H1 (cell line): ENCODE measurements around the gene FSIP1. TPM values are rescaled to one million over a fixed set of nuclear protein-coding genes. Genes with fewer than 3 reads are reported as not detected.

Experiments
- CTCF ChIA-PET: fragments of 300-600 bp; sonication (Branson Sonifier 250); formaldehyde crosslinking; loops from one replicate; lab custom pipeline; 2021; ENCODE audit not compliant: partially characterized antibody; lab: Charles Lee
- POLR2A ChIA-PET: fragments of 300-600 bp; sonication (Branson Sonifier 250); formaldehyde crosslinking; loops from one replicate; lab custom pipeline; 2021; ENCODE audit warnings: inconsistent platforms; ENCODE audit not compliant: partially characterized antibody; lab: Charles Lee
- DNase-seq, 2 experiments: peaks; one replicate each; pipeline versions ENCODE4 v3.0.0 to v3.0.0-alpha.2; 2010 to 2022; ENCODE audit warnings: low spot score in 2 of 2, low read depth in 1 of 2, mixed read lengths in 1 of 2
- FAIRE-seq: peaks from 2 replicates; lab custom pipeline; 2011; peaks lifted over from hg19 to GRCh38; lab: Jason Lieb, UNC
- H2AFZ ChIP-seq: 2 replicates; pipeline ENCODE4 v1.8.1; 2012; ENCODE audit warnings: low read length, inconsistent platforms
- H2AK5ac ChIP-seq: 2 replicates; pipeline ENCODE4 v1.6.1; 2013; ENCODE audit warnings: low read depth, low read length
- H2BK120ac ChIP-seq: replicated peaks from 2 replicates; pipeline ENCODE3; 2013; ENCODE audit warnings: low read depth, low read length, inconsistent platforms
- H2BK12ac ChIP-seq: 2 replicates; pipeline ENCODE4 v1.6.1; 2013; ENCODE audit warnings: low read depth, low read length
- H2BK15ac ChIP-seq: 2 replicates; pipeline ENCODE4 v1.6.1; 2013; ENCODE audit warnings: low read length
- H2BK20ac ChIP-seq: 2 replicates; pipeline ENCODE4 v1.6.1; 2013; ENCODE audit warnings: low read length
- H2BK5ac ChIP-seq: 2 replicates; pipeline ENCODE4 v1.6.1; 2013; ENCODE audit warnings: low read depth, low read length
- H3K14ac ChIP-seq: 2 replicates; pipeline ENCODE4 v1.6.1; 2013; ENCODE audit warnings: inconsistent platforms; ENCODE audit not compliant: insufficient read length
- H3K18ac ChIP-seq: 2 replicates; pipeline ENCODE4 v1.6.1; 2013; ENCODE audit warnings: low read length; ENCODE audit errors: extremely low read depth
- H3K23ac ChIP-seq: 2 replicates; pipeline ENCODE4 v1.6.1; 2013; ENCODE audit warnings: inconsistent platforms; ENCODE audit not compliant: insufficient read length
- H3K23me2 ChIP-seq: 2 replicates; pipeline ENCODE4 v1.6.1; 2013; ENCODE audit warnings: low read depth, low read length
- H3K27ac ChIP-seq: 2 replicates; pipeline ENCODE4 v1.6.1; 2011; ENCODE audit warnings: low read depth, low read length, inconsistent platforms
- H3K27me3 ChIP-seq, 4 experiments: replicated peaks in 1 of 4; 1 replicate in 1 of 4; 2 replicates in 3 of 4; pipeline versions ENCODE4 v1.6.1 to v1.8.1; 2011 to 2013; ENCODE audit warnings: low read length in 3 of 4, mild to moderate bottlenecking in 3 of 4, inconsistent platforms in 2 of 4, mixed read lengths in 2 of 4, moderate library complexity in 1 of 4; ENCODE audit not compliant: control insufficient read depth in 3 of 4, insufficient read depth in 3 of 4; ENCODE audit errors: extremely low read depth in 1 of 4
- H3K36me3 ChIP-seq, 4 experiments: 2 replicates each; pipeline versions ENCODE4 v1.6.1 to v1.8.1; 2011 to 2013; ENCODE audit warnings: mild to moderate bottlenecking in 4 of 4, low read length in 3 of 4, moderate library complexity in 2 of 4, control low read depth in 1 of 4, inconsistent platforms in 1 of 4; ENCODE audit not compliant: insufficient read depth in 4 of 4, control insufficient read depth in 2 of 4
- H3K4ac ChIP-seq: replicated peaks from 2 replicates; pipeline ENCODE3; 2013; ENCODE audit warnings: low read length, low read depth, mixed read lengths, inconsistent platforms; ENCODE audit not compliant: insufficient read length
- H3K4me1 ChIP-seq, 4 experiments: replicated peaks in 1 of 4; 1 replicate in 1 of 4; 2 replicates in 3 of 4; pipeline versions ENCODE4 v1.6.1 to v1.8.1; 2011 to 2013; ENCODE audit warnings: low read length in 3 of 4, inconsistent platforms in 2 of 4, mixed read lengths in 1 of 4; ENCODE audit not compliant: insufficient read depth in 4 of 4, control insufficient read depth in 3 of 4
- H3K4me2 ChIP-seq, 2 experiments: 2 replicates each; pipeline versions ENCODE4 v1.6.1 to v1.8.1; 2011 to 2013; ENCODE audit warnings: low read depth in 2 of 2, low read length in 2 of 2, control low read depth in 1 of 2, inconsistent platforms in 1 of 2, mild to moderate bottlenecking in 1 of 2; ENCODE audit not compliant: insufficient read depth in 1 of 2
- H3K4me3 ChIP-seq, 4 experiments: fragments of 200-600, 300-600 bp in 1 of 4; sonication (generic), shearing (Covaris generic), sonication (Bioruptor Twin) in 1 of 4; 2 replicates each; pipeline versions ENCODE4 v1.5.1 to v1.8.1; 2011 to 2016; ENCODE audit warnings: low read length in 4 of 4, low read depth in 3 of 4, control low read depth in 2 of 4, inconsistent platforms in 2 of 4, mild to moderate bottlenecking in 2 of 4, mixed read lengths in 1 of 4, moderate library complexity in 1 of 4; ENCODE audit not compliant: insufficient read depth in 2 of 4; ENCODE audit errors: extremely low read depth in 1 of 4
- H3K56ac ChIP-seq: replicated peaks from 2 replicates; pipeline ENCODE3; 2013; ENCODE audit warnings: low read depth, mild to moderate bottlenecking, mixed read lengths, low read length, inconsistent platforms; ENCODE audit not compliant: insufficient read length
- H3K79me1 ChIP-seq: 2 replicates; pipeline ENCODE4 v1.6.1; 2013; ENCODE audit warnings: low read depth, low read length, control low read depth
- H3K79me2 ChIP-seq, 2 experiments: 2 replicates each; pipeline versions ENCODE4 v1.6.1 to v1.8.1; 2012 to 2013; ENCODE audit warnings: low read length in 2 of 2, mild to moderate bottlenecking in 2 of 2, inconsistent platforms in 1 of 2; ENCODE audit not compliant: insufficient read depth in 2 of 2, control insufficient read depth in 1 of 2
- H3K9ac ChIP-seq, 4 experiments: replicated peaks in 1 of 4; 1 replicate in 1 of 4; 2 replicates in 3 of 4; pipeline versions ENCODE4 v1.6.1 to v1.8.1; 2011 to 2013; ENCODE audit warnings: low read depth in 3 of 4, low read length in 3 of 4, control low read depth in 2 of 4, mild to moderate bottlenecking in 2 of 4, moderate library complexity in 2 of 4, inconsistent platforms in 1 of 4; ENCODE audit errors: extremely low read depth in 1 of 4
- H3K9me3 ChIP-seq, 2 experiments: 2 replicates each; pipeline versions ENCODE4 v1.6.1 to v1.8.1; 2012 to 2013; ENCODE audit warnings: mild to moderate bottlenecking in 2 of 2, moderate library complexity in 2 of 2, control low read depth in 1 of 2, inconsistent platforms in 1 of 2, low read depth in 1 of 2, low read length in 1 of 2, mixed read lengths in 1 of 2; ENCODE audit not compliant: insufficient read depth in 2 of 2
- H4K20me1 ChIP-seq, 2 experiments: replicated peaks in 1 of 2; 2 replicates each; pipeline versions ENCODE3 to v1.8.1; 2011 to 2013; ENCODE audit warnings: inconsistent platforms in 2 of 2, low read length in 2 of 2, mild to moderate bottlenecking in 1 of 2; ENCODE audit not compliant: insufficient read depth in 2 of 2, control insufficient read depth in 1 of 2
- H4K5ac ChIP-seq: 2 replicates; pipeline ENCODE4 v1.6.1; 2013; ENCODE audit warnings: low read length, low read depth, mixed read lengths, inconsistent platforms; ENCODE audit not compliant: insufficient read length
- H4K8ac ChIP-seq: 2 replicates; pipeline ENCODE4 v1.8.0; 2013; ENCODE audit warnings: mild to moderate bottlenecking, moderate library complexity, low read length, inconsistent platforms; ENCODE audit not compliant: insufficient read depth; ENCODE audit errors: extremely low read depth
- H4K91ac ChIP-seq: replicated peaks from 2 replicates; pipeline ENCODE3; 2013; ENCODE audit warnings: low read length, mixed read lengths, inconsistent platforms; ENCODE audit not compliant: insufficient read length
- BACH1 ChIP-seq: IDR thresholded peaks from 2 replicates; pipeline ENCODE4 v1.6.1; 2012; ENCODE audit warnings: low read length, improper control_type of control experiment
- BRCA1 ChIP-seq: IDR thresholded peaks from 2 replicates; pipeline ENCODE4 v1.6.1; 2012; ENCODE audit warnings: low read depth, low read length, improper control_type of control experiment
- CBX8 ChIP-seq: fragments of 300-800, 300-1000 bp; sonication (generic); IDR thresholded peaks from 2 replicates; pipeline ENCODE4 v1.7.1; 2016; ENCODE audit warnings: low read depth, low read length, borderline replicate concordance
- CREB1 ChIP-seq: IDR thresholded peaks from 2 replicates; pipeline ENCODE4 v1.6.1; 2012; ENCODE audit warnings: inconsistent platforms
- E2F6 ChIP-seq: IDR thresholded peaks from 2 replicates; pipeline ENCODE4 v1.6.1; 2012; ENCODE audit warnings: inconsistent platforms
- EP300 ChIP-seq, 2 experiments: IDR thresholded peaks; 1 replicate in 1 of 2; 2 replicates in 1 of 2; pipeline ENCODE4 v1.6.1; 2011 to 2012; ENCODE audit warnings: low read depth in 2 of 2, low read length in 2 of 2, mild to moderate bottlenecking in 2 of 2, borderline replicate concordance in 1 of 2, inconsistent platforms in 1 of 2, moderate library complexity in 1 of 2
- EZH2 ChIP-seq: fragments of 200-600 bp; sonication (generic); IDR thresholded peaks from 2 replicates; pipeline ENCODE4 v1.7.1; 2012; ENCODE audit warnings: low read depth, mild to moderate bottlenecking, moderate library complexity, low read length, inconsistent platforms; ENCODE audit not compliant: severe bottlenecking
- GTF2F1 ChIP-seq: IDR thresholded peaks from 2 replicates; pipeline ENCODE4 v1.6.1; 2012; ENCODE audit warnings: low read depth, low read length, improper control_type of control experiment, borderline replicate concordance
- SRF ChIP-seq: IDR thresholded peaks from 2 replicates; pipeline ENCODE4 v1.6.1; 2011; ENCODE audit warnings: mild to moderate bottlenecking, low read depth, low read length, moderate library complexity
- WGBS, 2 experiments: shearing (Covaris generic) in 1 of 2; methylation state at CpG; one replicate each; pipeline versions ENCODE4 v1.1.6 to v1.1.7; 2013 to 2015; ENCODE audit warnings: low lambda C conversion rate in 2 of 2, mixed read lengths in 2 of 2, inconsistent platforms in 1 of 2, low coverage in 1 of 2, missing lambda C conversion rate in 1 of 2; ENCODE audit not compliant: insufficient replicate concordance in 2 of 2, insufficient coverage in 1 of 2, insufficient read length in 1 of 2; ENCODE audit errors: extremely low coverage in 1 of 2, missing lambda C conversion rate in 1 of 2; 5-methylcytosine and 5-hydroxymethylcytosine counted together
- polyA plus RNA-seq, 7 experiments: library from polyadenylated mRNA; depleted of rRNA in 3 of 7; stranded (reverse) in 5 of 7; unstranded in 2 of 7; fragments of >200 nt in 5 of 7; fragments of 200-250 nt in 2 of 7; gene quantifications; 1 replicate in 5 of 7; 2 replicates in 1 of 7; 4 replicates in 1 of 7; pipeline versions ENCODE4 v1.2.1 to v1.2.3, GENCODE V29; 2011 to 2013; ENCODE audit warnings: missing spikeins in 2 of 7, mixed read lengths in 2 of 7
- total RNA-seq: library from RNA; stranded (reverse); fragmentation: NEBNext Ultra II Directional; extraction: Animal tissue kit (Norgen Biotek cat#: 25700); gene quantifications from 2 replicates; pipeline ENCODE4 v1.2.1, GENCODE V29; 2021

The FSIP1 gene
- total and polyA plus RNA-seq, 2 of the 8 experiments (the other 6 are each of a cell fraction or from before 2014, with no cell fraction given), result 0.18 to 1.3 TPM

DNA sequence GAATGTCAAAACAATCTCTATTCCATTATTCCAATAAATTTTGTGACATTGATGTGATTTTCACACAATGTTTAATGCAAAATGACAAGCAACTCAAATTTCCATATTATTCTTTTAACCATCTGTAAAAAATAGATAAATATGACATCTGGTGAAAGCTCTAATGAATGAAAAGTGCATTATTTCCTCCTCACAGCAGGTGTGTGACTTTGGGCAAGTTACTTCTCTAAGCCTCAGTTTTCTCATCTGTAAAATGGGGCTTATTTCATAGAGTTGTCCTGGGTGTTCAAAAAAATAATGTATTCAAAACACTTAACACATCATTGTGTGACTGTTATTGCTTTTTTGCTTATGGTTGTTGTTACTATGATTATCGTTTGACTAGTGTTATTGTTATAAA is 131.3 kb downstream of the FSIP1 start:
- CTCF ChIA-PET, result interaction anchor here (1.6 to 3.0 kb wide), 2 partner anchors 19 to 23 kb away, joined by 4 to 7 read pairs; no protein-coding TSS in a partner anchor
- FAIRE-seq, result no peak

More for the DNA sequence above, 131.3 kb downstream of the FSIP1 start:
- Histone ChIP-seq H3K4me1 (no peaks in the 10 kb centered on the region; a peak in 1 of 7 replicates), H3K79me2 (no peaks in the 10 kb centered on the region), H2BK12ac (no peak overlapping the region), H3K4ac (no peak overlapping the region), H3K18ac (no peak overlapping the region), H4K20me1 (no peaks in the 10 kb centered on the region), H3K9me3 (no peaks in the 10 kb centered on the region), H2BK20ac (no peak overlapping the region), H3K56ac (no peak overlapping the region), H3K27ac (no peak overlapping the region), H2BK120ac (no peak overlapping the region), H3K23ac (no peak overlapping the region), H3K23me2 (no peaks in the 10 kb centered on the region), H3K4me2 (no peak overlapping the region), H3K4me3 (no peak overlapping the region), H4K8ac (no peak overlapping the region), H3K9ac (no peak overlapping the region), H3K79me1 (no peaks in the 10 kb centered on the region), H2AK5ac (no peak overlapping the region), H2AFZ (no peak overlapping the region), H2BK15ac (no peak overlapping the region), H3K27me3 (no peaks in the 10 kb centered on the region), H2BK5ac (no peak overlapping the region), H3K36me3 (no peaks in the 10 kb centered on the region), H4K91ac (no peak overlapping the region), H3K14ac (no peak overlapping the region), H4K5ac (no peak overlapping the region)
- 83% methylated on average over 1 of the region's 1 CpG; no CpG with 5 or more reads in 1 of the 2 experiments for WGBS, 2 experiments
- POLR2A ChIA-PET, result no interaction called here
- no peak for DNase-seq
- TF ChIP-seq SRF, result no peak
- no peak for TF ChIP-seq CBX8
- TF ChIP-seq BRCA1, result no peak
- no peak for TF ChIP-seq BACH1
- no peak for TF ChIP-seq E2F6
- TF ChIP-seq CREB1, result no peak
- no peak for TF ChIP-seq EZH2
- no peak for TF ChIP-seq GTF2F1
- no peak for TF ChIP-seq EP300 (IDR thresholded peaks at IDR 0.05; ENCODE audit: borderline replicate concordance in 1 of 2, low read depth in 2 of 2, low read length in 2 of 2)
